NT2/D1 (cell line): ENCODE measurements around the gene AGA.

Experiments used
- DNase-seq: peaks from one replicate; pipeline ENCODE4 v3.0.0-alpha.2; 2011; ENCODE audit warnings: low read depth, low spot score
- H3K27me3 ChIP-seq: 2 replicates; pipeline ENCODE4 v1.6.0; 2011; ENCODE audit warnings: mild to moderate bottlenecking; ENCODE audit not compliant: insufficient read length, insufficient read depth
- H3K36me3 ChIP-seq: 2 replicates; pipeline ENCODE4 v1.6.1; 2011; ENCODE audit warnings: mild to moderate bottlenecking, low read length, mixed read lengths; ENCODE audit not compliant: insufficient read depth, insufficient read length
- H3K4me1 ChIP-seq: 2 replicates; pipeline ENCODE4 v1.5.1; 2011; ENCODE audit not compliant: insufficient read depth, insufficient read length
- H3K4me3 ChIP-seq: 2 replicates; pipeline ENCODE4 v1.5.1; 2011; ENCODE audit warnings: low read depth; ENCODE audit not compliant: insufficient read length
- H3K9ac ChIP-seq: 2 replicates; pipeline ENCODE4 v1.6.0; 2011; ENCODE audit warnings: low read depth; ENCODE audit not compliant: insufficient read length
- H3K9me3 ChIP-seq: 2 replicates; pipeline ENCODE4 v1.5.1; 2011; ENCODE audit warnings: mild to moderate bottlenecking, low read length; ENCODE audit not compliant: insufficient read depth
- SUZ12 ChIP-seq: IDR thresholded peaks from 2 replicates; pipeline ENCODE4 v1.6.1; 2011; ENCODE audit not compliant: insufficient read length, insufficient read depth; ENCODE audit errors: extremely low read depth
- YY1 ChIP-seq: IDR thresholded peaks from 2 replicates; pipeline ENCODE4 v1.6.1; 2011; ENCODE audit not compliant: insufficient read length, insufficient read depth
- ZNF274 ChIP-seq: IDR thresholded peaks from 2 replicates; pipeline ENCODE4 v1.6.1; 2011; ENCODE audit warnings: mild to moderate bottlenecking, low read depth, low read length

AGA gene

DNA sequence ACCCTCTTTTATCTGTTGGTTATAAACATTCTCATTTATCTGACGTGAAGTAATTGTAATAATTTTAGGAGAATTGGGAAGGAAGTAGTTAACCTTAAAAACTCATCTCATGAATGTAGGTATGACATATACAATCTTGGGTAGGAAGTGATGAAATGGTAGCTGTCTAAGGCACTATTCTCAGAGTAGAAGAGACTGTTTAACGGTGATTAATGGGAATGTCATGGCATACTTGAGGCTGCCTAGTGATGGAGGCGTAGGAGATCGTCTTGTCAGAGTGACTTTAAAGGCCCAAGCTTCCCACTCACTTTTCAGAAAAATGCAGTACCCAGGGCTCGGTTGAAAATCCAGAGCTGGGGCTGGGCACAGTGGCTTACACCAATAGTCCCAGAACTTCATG, 19.4 kb upstream of the AGA start:
- Histone ChIP-seq H3K9ac (no peak overlapping the region), H3K4me1 (no peaks in the 10 kb centered on the region), H3K4me3 (no peak overlapping the region), H3K27me3 (no peaks in the 10 kb centered on the region), H3K36me3 (no peaks in the 10 kb centered on the region), H3K9me3 (no peaks in the 10 kb centered on the region)
- TF ChIP-seq ZNF274 (no peak), YY1 (no peak), SUZ12 (no peak)
- no peak for DNase-seq

DNA sequence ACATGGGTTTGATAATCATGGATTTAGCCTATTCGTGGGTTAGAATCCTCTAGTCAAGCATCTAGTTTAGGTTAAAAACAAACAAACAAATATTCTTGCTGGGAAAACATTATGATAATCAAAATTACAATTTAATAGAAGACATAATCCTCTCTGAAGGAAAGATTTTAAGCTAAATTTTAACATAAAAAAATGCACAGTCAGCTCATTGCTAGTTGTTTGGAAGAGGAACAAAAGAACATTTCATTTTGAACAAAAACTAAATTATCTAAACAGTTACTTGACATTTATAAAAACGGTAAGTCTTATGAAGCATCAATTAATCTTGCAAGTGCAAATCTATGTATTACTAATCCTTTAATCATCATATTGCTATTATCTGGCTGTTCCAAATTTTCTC, 18.2 kb upstream of the AGA start:
- Histone ChIP-seq H3K36me3 (no peaks in the 10 kb centered on the region), H3K4me1 (no peaks in the 10 kb centered on the region), H3K9ac (no peak overlapping the region), H3K27me3 (no peaks in the 10 kb centered on the region), H3K4me3 (no peak overlapping the region), H3K9me3 (no peaks in the 10 kb centered on the region)
- TF ChIP-seq SUZ12 = no peak
- TF ChIP-seq ZNF274 = no peak
- TF ChIP-seq YY1 = no peak
- DNase-seq = no peak

DNA sequence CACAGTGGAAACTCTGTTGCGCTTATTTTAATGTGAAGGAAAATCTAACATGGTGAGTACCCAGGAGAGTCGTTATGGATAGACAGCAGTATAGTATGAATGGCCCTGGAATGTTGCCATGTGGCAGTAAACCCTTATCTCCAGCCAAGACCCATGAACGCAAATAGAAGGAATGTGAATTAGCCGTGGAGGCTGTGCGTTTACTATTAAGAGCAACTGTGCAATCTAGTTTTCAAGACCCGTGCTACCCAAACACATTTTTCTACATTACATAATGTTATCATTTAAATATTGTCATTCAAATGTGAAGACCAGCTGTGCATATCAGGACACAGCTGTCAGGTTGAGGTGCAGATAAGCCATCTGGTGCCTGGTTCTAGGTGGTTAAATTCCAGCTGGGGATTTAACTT, 13.3 kb upstream of the AGA start:
- Histone ChIP-seq H3K9ac (no peak overlapping the region), H3K4me1 (no peaks in the 10 kb centered on the region), H3K36me3 (no peaks in the 10 kb centered on the region), H3K27me3 (no peaks in the 10 kb centered on the region), H3K4me3 (no peak overlapping the region), H3K9me3 (no peaks in the 10 kb centered on the region)
- TF ChIP-seq ZNF274 (no peak), SUZ12 (no peak), YY1 (no peak)
- DNase-seq = no peak

DNA sequence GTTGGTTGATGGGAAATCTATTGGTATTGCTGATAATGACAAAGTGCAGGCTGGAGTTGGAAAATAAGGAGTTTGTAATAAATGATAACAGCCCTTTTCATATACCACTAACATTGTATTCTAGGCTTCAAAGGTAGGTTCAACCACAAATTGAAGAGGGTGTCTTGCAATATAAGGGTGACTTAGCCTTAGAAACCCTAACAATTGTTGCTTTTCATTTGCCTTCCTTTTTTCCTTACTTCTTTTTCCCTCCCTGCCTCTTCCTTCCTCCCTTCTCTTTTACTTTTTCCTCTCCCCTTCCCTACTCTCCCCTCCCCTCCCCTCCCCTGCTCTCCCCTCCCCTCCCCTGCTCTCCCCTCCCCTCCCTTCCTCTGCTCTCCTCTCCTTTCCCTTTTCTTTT, 10.9 kb upstream of the AGA start:
- no peaks in the 10 kb centered on the region for H3K27me3 ChIP-seq
- H3K36me3 ChIP-seq = no peaks in the 10 kb centered on the region
- no peak overlapping the region for H3K4me3 ChIP-seq
- H3K9me3 ChIP-seq = no peaks in the 10 kb centered on the region
- no peak for DNase-seq
- H3K9ac ChIP-seq = no peak overlapping the region
- no peak for TF ChIP-seq SUZ12
- TF ChIP-seq YY1 = no peak
- no peak for TF ChIP-seq ZNF274
- H3K4me1 ChIP-seq = no peaks in the 10 kb centered on the region

DNA sequence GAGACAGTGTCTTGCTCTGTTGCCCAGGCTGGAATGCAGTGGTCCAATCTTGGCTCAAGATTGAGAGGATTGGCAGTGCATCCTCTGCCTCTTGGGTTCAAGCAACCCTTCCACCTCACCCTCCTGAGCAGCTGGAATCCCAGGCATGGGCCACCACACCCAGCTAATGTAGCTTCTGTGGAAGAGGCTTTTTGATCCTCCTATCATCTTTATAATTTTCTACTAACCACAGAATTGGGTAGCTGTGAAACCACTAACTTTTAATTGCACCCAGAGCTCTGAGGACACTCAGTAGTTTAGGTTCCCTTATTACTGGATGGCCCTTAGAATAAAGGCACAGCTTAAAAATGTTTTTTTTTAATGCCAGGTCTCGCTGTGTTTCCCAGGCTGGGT, 8.9 kb upstream of the AGA start:
- Histone ChIP-seq H3K4me1 (no peaks in the 10 kb centered on the region), H3K4me3 (no peak overlapping the region), H3K27me3 (no peaks in the 10 kb centered on the region), H3K9ac (no peak overlapping the region), H3K36me3 (no peaks in the 10 kb centered on the region), H3K9me3 (no peaks in the 10 kb centered on the region)
- no peak for DNase-seq
- no peak for TF ChIP-seq YY1
- TF ChIP-seq ZNF274 = no peak
- TF ChIP-seq SUZ12 = no peak

DNA sequence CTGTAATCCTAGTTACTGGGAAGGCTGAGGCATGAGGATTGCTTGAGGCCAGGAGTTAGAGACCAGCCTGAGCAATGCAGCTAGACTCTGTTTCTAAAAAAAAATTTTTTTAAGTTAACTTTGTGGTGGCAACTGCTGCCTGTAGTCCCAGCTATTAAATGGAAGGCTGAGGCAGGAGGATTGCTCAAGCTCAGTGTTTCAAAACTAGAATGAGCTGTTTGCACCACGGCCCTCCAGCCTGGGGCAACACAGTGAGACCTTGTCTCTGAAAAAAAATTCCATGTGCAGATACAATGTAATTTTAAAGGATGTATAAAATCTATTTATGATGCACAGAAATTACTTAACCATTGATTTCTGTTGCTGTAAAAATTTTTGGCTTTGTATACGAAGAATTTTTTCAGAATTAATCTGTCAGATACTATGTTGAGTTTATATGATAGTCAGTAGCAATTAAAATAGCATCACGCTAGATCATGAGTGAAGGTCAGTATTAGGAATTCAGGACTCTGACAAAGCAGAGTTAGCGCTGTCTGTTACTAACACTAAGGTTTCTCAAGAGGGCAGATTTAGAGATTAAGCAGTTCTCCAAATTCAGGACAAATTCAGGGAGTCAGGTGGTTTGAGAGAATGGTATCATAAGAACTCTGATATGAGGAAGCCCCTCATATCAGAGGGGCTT, 8.3 kb upstream of the AGA start:
- H3K4me3 ChIP-seq = no peak overlapping the region

DNA sequence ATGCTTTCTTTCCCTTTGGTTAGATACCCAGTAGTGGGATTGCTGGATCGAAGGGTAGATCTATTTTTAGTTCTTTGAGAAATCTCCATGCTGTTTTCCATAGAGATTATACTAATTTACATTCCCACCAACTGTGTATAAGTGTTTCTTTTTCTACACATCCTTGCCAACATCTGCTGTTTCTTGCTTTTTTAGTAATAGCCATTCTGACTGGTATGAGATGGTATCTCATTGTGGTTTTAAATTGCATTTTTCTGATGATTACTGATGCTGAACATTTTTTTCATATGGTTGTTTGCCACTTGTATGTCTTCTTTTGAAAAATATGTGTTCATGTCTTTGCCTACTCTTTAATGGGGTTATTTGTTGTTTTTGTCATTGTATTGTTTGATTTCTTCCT, 6.6 kb upstream of the AGA start:
- Histone ChIP-seq H3K9me3 (no peaks in the 10 kb centered on the region), H3K27me3 (no peaks in the 10 kb centered on the region), H3K4me3 (no peak overlapping the region), H3K9ac (no peak overlapping the region), H3K36me3 (no peaks in the 10 kb centered on the region), H3K4me1 (no peaks in the 10 kb centered on the region)
- no peak for TF ChIP-seq YY1
- no peak for TF ChIP-seq SUZ12
- no peak for TF ChIP-seq ZNF274
- DNase-seq = no peak

More for the DNA sequence above, 8.3 kb upstream of the AGA start:
- no peak for DNase-seq
- TF ChIP-seq ZNF274 (no peak), SUZ12 (no peak), YY1 (no peak)
- Histone ChIP-seq H3K4me1 (no peaks in the 10 kb centered on the region), H3K9me3 (no peaks in the 10 kb centered on the region), H3K36me3 (no peaks in the 10 kb centered on the region), H3K9ac (no peak overlapping the region), H3K27me3 (no peaks in the 10 kb centered on the region)
